Keratinocyte (primary cell): Measurements from ENCODE around the gene PPCS. TPM values are rescaled to one million over a fixed set of nuclear protein-coding genes. Genes with fewer than 3 reads are reported as not detected.

Experiments used
- DNase-seq: peaks from one replicate; pipeline ENCODE4 v3.0.0-alpha.2; 2011; ENCODE audit warnings: low read depth, missing footprints, low spot score
- FAIRE-seq: peaks from 2 replicates; lab custom pipeline; 2011; peaks lifted over from hg19 to GRCh38; lab: Jason Lieb, UNC
- H2AFZ ChIP-seq: 2 replicates; pipeline ENCODE4 v1.6.0; 2012; ENCODE audit warnings: low read length, control low read depth, inconsistent platforms; ENCODE audit not compliant: control insufficient read depth
- H3K27ac ChIP-seq: 2 replicates; pipeline ENCODE4 v1.5.1; 2011; ENCODE audit warnings: low read length; ENCODE audit not compliant: control insufficient read depth, insufficient read depth
- H3K27me3 ChIP-seq: 3 replicates; pipeline ENCODE4 v1.6.0; 2011; ENCODE audit warnings: low read length; ENCODE audit not compliant: control insufficient read depth, insufficient read depth; ENCODE audit errors: extremely low read depth
- H3K36me3 ChIP-seq, 2 experiments: 2 replicates in 1 of 2; 3 replicates in 1 of 2; pipeline ENCODE4 v1.5.1; 2011; ENCODE audit warnings: low read length in 2 of 2, mild to moderate bottlenecking in 1 of 2; ENCODE audit not compliant: control insufficient read depth in 2 of 2, insufficient read depth in 2 of 2; ENCODE audit errors: extremely low read depth in 1 of 2
- H3K4me1 ChIP-seq: 3 replicates; pipeline ENCODE4 v1.5.1; 2011; ENCODE audit warnings: low read length; ENCODE audit not compliant: control insufficient read depth, insufficient read depth; ENCODE audit errors: extremely low read depth
- H3K4me2 ChIP-seq: 3 replicates; pipeline ENCODE4 v1.6.0; 2011; ENCODE audit warnings: low read depth, low read length; ENCODE audit not compliant: control insufficient read depth, insufficient read depth; ENCODE audit errors: extremely low read depth
- H3K4me3 ChIP-seq, 3 experiments: fragments of 200-600 bp in 1 of 3; sonication (generic) in 1 of 3; 2 replicates in 2 of 3; 3 replicates in 1 of 3; pipeline ENCODE4 v1.5.1; 2011 to 2016; ENCODE audit warnings: low read length in 3 of 3, mild to moderate bottlenecking in 3 of 3, control low read depth in 2 of 3, inconsistent platforms in 1 of 3, low read depth in 1 of 3, mixed read lengths in 1 of 3, mixed run types in 1 of 3, moderate library complexity in 1 of 3; ENCODE audit not compliant: control insufficient read depth in 2 of 3, insufficient read depth in 2 of 3; ENCODE audit errors: extremely low read depth in 1 of 3
- H3K79me2 ChIP-seq: 2 replicates; pipeline ENCODE4 v1.6.0; 2012; ENCODE audit warnings: low read length; ENCODE audit not compliant: control insufficient read depth, insufficient read depth
- H3K9ac ChIP-seq: 3 replicates; pipeline ENCODE4 v1.6.0; 2011; ENCODE audit warnings: low read length; ENCODE audit not compliant: control insufficient read depth, insufficient read depth; ENCODE audit errors: extremely low read depth
- H3K9me1 ChIP-seq: 3 replicates; pipeline ENCODE4 v1.6.0; 2011; ENCODE audit warnings: low read length; ENCODE audit not compliant: control insufficient read depth, insufficient read depth; ENCODE audit errors: extremely low read depth
- H3K9me3 ChIP-seq: 2 replicates; pipeline ENCODE4 v1.5.1; 2012; ENCODE audit warnings: low read depth, low read length; ENCODE audit not compliant: control insufficient read depth
- H4K20me1 ChIP-seq: 3 replicates; pipeline ENCODE4 v1.6.0; 2011; ENCODE audit warnings: low read length; ENCODE audit not compliant: control insufficient read depth, insufficient read depth; ENCODE audit errors: extremely low read depth
- CTCF ChIP-seq, 3 experiments: IDR thresholded peaks in 1 of 3; conservative IDR thresholded peaks in 1 of 3; optimal IDR thresholded peaks in 1 of 3; 2 replicates in 2 of 3; 3 replicates in 1 of 3; pipeline versions ENCODE3 to v1.5.1; 2011; ENCODE audit warnings: low read length in 3 of 3, mild to moderate bottlenecking in 3 of 3, moderate library complexity in 2 of 3, control low read depth in 1 of 3, inconsistent platforms in 1 of 3; ENCODE audit not compliant: insufficient read depth in 2 of 3; ENCODE audit errors: extremely low read depth in 1 of 3
- EZH2 ChIP-seq: IDR thresholded peaks from one replicate; pipeline ENCODE4 v1.6.1; 2012; ENCODE audit warnings: inconsistent platforms, mild to moderate bottlenecking, low read length, moderate library complexity
- dilution Hi-C: fragments of 300-500 bp; cut with MboI; formaldehyde crosslinking; loops from one replicate; pipeline ENCODE4 v1.7.0; 2020; ENCODE audit warnings: low sequenced_read_pairs; ENCODE audit not compliant: extremely low pct_ligation_motif_present
- polyA minus RNA-seq, 3 experiments: library from RNA; depleted of rRNA, polyadenylated mRNA; stranded (reverse); fragments of >200 nt; gene quantifications; 1 replicate in 1 of 3; 2 replicates in 1 of 3; 3 replicates in 1 of 3; pipeline ENCODE4 v1.2.3, GENCODE V29; 2011
- polyA plus RNA-seq, 5 experiments: library from polyadenylated mRNA; depleted of rRNA in 3 of 5; stranded (reverse) in 3 of 5; stranded (forward) in 1 of 5; unstranded in 1 of 5; fragments of >200 nt; gene quantifications; 1 replicate in 1 of 5; 2 replicates in 3 of 5; 3 replicates in 1 of 5; pipeline versions ENCODE4 v1.2.1 to v1.2.3, GENCODE V29; 2011 to 2012; ENCODE audit warnings: missing spikeins in 2 of 5, low read depth in 1 of 5, low replicate concordance in 1 of 5

The PPCS gene
- polyA plus RNA-seq = 31.5 to 47.3 TPM (median 44.1 TPM) in 3 replicates
- polyA plus RNA-seq (2011; ENCODE audit: low read depth) = 78.2 TPM
- 39.6 and 55.7 TPM in 2 replicates for polyA plus RNA-seq (2011; cell fraction: cytosol; rRNA removed)
- polyA plus RNA-seq (2011; cell fraction: nucleus; rRNA removed) = 29.5 and 30.2 TPM in 2 replicates
- polyA plus RNA-seq (2012; ENCODE audit: low replicate concordance) = 44.8 and 49.9 TPM in 2 replicates
- 6.9 to 10.9 TPM (median 10.7 TPM) in 3 replicates for polyA minus RNA-seq
- 24.0 TPM for polyA minus RNA-seq (2011; cell fraction: cytosol; rRNA and poly(A)+ RNA removed)
- 5.2 and 6.4 TPM in 2 replicates for polyA minus RNA-seq (2011; cell fraction: nucleus; rRNA and poly(A)+ RNA removed)

- H2AFZ ChIP-seq = peak within 1 kb of the TSS; percentile 99
- peak within 1 kb of the TSS; percentile 91 for H3K27ac ChIP-seq
- no peaks in the 10 kb centered on the region for H3K27me3 ChIP-seq
- no peaks in the 10 kb centered on the region for H4K20me1 ChIP-seq
- H3K4me1 ChIP-seq = peaks cover 12% of the 10 kb centered on the region
- no peak for DNase-seq
- H3K36me3 ChIP-seq = peaks cover 1 to 3% of the 10 kb centered on the region in 2 experiments
- peak within 1 kb of the TSS; percentile 92 for H3K9ac ChIP-seq
- peak within 1 kb of the TSS; percentile 68 to 89 (median 73) for H3K4me3 ChIP-seq
- FAIRE-seq = peak; percentile 5
- peaks cover 13% of the 10 kb centered on the region for H3K79me2 ChIP-seq
- peak in 2 of 3 experiments; percentile 7 to 26 for TF ChIP-seq CTCF (optimal IDR thresholded peaks at IDR 0.05 in 1 of 3, IDR thresholded peaks at IDR 0.05 in 1 of 3, conservative IDR thresholded peaks at IDR 0.05 in 1 of 3; ENCODE audit: extremely low read depth in 1 of 3, insufficient read depth in 2 of 3, low read length in 3 of 3)
- TF ChIP-seq EZH2 = no peak
- H3K9me3 ChIP-seq = no peaks in the 10 kb centered on the region
- peak within 1 kb of the TSS; percentile 81 for H3K4me2 ChIP-seq
- dilution Hi-C loops = no loop called here
- no peaks in the 10 kb centered on the region for H3K9me1 ChIP-seq
These were observed at the start of gene PPCS, which contains the start of gene ZMYND12 for GRCh38 chr1:42456010-42456753. TSS of gene PPCS (plus strand) at chr1:42456543. CDS start at chr1:42456566, 23 bp downstream. TSS of gene ZMYND12 (minus strand) at chr1:42456022. CDS start at chr1:42455997, 25 bp downstream.

- Histone ChIP-seq H3K9me3 (no peaks in the 10 kb centered on the region), H3K9me1 (no peaks in the 10 kb centered on the region), H3K27me3 (peaks cover 15% of the 10 kb centered on the region), H3K36me3 (no peaks in the 10 kb centered on the region), H2AFZ (no peak overlapping the region), H3K4me1 (no peaks in the 10 kb centered on the region), H3K9ac (no peak overlapping the region), H3K4me2 (no peak overlapping the region), H3K27ac (no peak overlapping the region), H3K79me2 (no peaks in the 10 kb centered on the region), H4K20me1 (no peaks in the 10 kb centered on the region), H3K4me3 (no peak overlapping the region)
- TF ChIP-seq EZH2 = no peak
- TF ChIP-seq CTCF (optimal IDR thresholded peaks at IDR 0.05 in 1 of 3, IDR thresholded peaks at IDR 0.05 in 1 of 3, conservative IDR thresholded peaks at IDR 0.05 in 1 of 3; ENCODE audit: extremely low read depth in 1 of 3, insufficient read depth in 2 of 3, low read length in 3 of 3) = no peak
- dilution Hi-C loops = no loop called here
- FAIRE-seq (no peak), DNase-seq (no peak)
These were observed 41.5 kb upstream of the PPCS start for GRCh38 chr1:42414551-42415496.
